ENCODE data around the gene RAPH1. TPM values are rescaled to one million over a fixed set of nuclear protein-coding genes. Genes with fewer than 3 reads are reported as not detected.

The RAPH1 gene
- polyA plus RNA-seq, 1 experiment, result 3.3 TPM

DNA sequence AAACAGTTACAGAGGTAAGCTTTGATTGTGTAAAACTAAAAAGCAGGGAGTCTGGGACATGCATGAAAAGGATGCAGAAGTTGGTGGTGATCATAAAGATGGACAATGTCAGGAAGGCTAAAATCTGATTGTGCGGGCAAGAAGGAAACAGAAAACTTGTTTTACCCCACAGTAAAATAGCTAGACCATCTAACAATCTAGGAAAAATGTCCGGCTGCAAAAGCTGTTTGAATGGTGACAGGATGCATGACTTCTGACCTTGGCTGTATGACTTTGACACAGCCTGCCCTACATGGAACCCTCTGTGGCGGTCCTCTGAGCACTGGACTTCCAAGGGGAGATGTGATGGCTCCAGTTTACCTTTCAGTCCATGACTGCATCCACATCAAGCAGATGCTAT, 93.6 kb downstream of the RAPH1 start:
- TF ChIP-seq, protein P1, sequence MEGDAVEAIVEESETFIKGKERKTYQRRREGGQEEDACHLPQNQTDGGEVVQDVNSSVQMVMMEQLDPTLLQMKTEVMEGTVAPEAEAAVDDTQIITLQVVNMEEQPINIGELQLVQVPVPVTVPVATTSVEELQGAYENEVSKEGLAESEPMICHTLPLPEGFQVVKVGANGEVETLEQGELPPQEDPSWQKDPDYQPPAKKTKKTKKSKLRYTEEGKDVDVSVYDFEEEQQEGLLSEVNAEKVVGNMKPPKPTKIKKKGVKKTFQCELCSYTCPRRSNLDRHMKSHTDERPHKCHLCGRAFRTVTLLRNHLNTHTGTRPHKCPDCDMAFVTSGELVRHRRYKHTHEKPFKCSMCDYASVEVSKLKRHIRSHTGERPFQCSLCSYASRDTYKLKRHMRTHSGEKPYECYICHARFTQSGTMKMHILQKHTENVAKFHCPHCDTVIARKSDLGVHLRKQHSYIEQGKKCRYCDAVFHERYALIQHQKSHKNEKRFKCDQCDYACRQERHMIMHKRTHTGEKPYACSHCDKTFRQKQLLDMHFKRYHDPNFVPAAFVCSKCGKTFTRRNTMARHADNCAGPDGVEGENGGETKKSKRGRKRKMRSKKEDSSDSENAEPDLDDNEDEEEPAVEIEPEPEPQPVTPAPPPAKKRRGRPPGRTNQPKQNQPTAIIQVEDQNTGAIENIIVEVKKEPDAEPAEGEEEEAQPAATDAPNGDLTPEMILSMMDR (IDR thresholded peaks at IDR 0.05; ENCODE audit: insufficient read depth, low read depth, low read length), result no peak
- no peak for DNase-seq (ENCODE audit: low read depth)
- ChIA-PET CTCF (no interaction called here), POLR2A (no interaction called here)
- no peaks in the 10 kb centered on the region for H3K27me3 ChIP-seq (ENCODE audit: control insufficient read depth, insufficient read depth, low read length)
- no peak overlapping the region for H3K4me3 ChIP-seq (ENCODE audit: low read depth, low read length)
- peaks cover 14% of the 10 kb centered on the region for H3K36me3 ChIP-seq (ENCODE audit: control insufficient read depth, insufficient read depth, low read length)

GRCh38 chr2:203440671-203441070, 94.4 kb downstream of the RAPH1 start:
- H3K27me3 ChIP-seq (ENCODE audit: control insufficient read depth, insufficient read depth, low read length), result no peaks in the 10 kb centered on the region
- H3K4me3 ChIP-seq (ENCODE audit: low read depth, low read length), result no peak overlapping the region
- TF ChIP-seq, protein P1 (IDR thresholded peaks at IDR 0.05; ENCODE audit: insufficient read depth, low read depth, low read length), result no peak
- no peak for DNase-seq (ENCODE audit: low read depth)
- ChIA-PET POLR2A (interaction anchor here (0.7 kb wide), 2 partner anchors 111 to 1514 kb away, joined by 3 to 4 read pairs; no protein-coding TSS in a partner anchor), CTCF (no interaction called here)
- peaks cover 13% of the 10 kb centered on the region for H3K36me3 ChIP-seq (ENCODE audit: control insufficient read depth, insufficient read depth, low read length)

- H3K27me3 ChIP-seq (ENCODE audit: control insufficient read depth, insufficient read depth, low read length), result no peaks in the 10 kb centered on the region
- peaks cover 11% of the 10 kb centered on the region for H3K36me3 ChIP-seq (ENCODE audit: control insufficient read depth, insufficient read depth, low read length)
- no peak for DNase-seq (ENCODE audit: low read depth)
- CTCF ChIA-PET, result interaction anchor here (1.0 kb wide), 1 partner anchor 472 kb away, joined by 4 read pairs; no protein-coding TSS in a partner anchor
- POLR2A ChIA-PET, result no interaction called here
- no peak overlapping the region for H3K4me3 ChIP-seq (ENCODE audit: low read depth, low read length)
- TF ChIP-seq, protein P1 (IDR thresholded peaks at IDR 0.05; ENCODE audit: insufficient read depth, low read depth, low read length), result no peak
Measured at GRCh38 chr2:203438528-203438927, 96.6 kb downstream of the RAPH1 start.

DNA sequence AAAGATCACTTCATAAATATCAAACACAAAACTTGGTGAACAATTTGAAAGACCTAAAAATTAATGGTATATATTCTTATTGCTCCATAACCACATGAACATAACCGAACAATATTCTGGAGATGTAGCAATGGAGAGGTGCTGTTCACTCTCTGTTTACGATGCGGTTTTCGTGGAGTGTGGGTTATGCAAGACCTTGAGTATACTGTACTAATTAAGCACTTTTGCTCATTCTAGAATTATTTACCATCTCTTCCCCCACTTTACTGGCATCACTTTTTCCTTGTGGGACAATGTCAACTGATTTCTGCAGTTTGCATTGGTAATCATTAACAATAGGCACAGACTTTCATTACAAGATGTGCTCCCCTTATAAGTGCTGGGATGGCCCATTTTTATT, 97.6 kb downstream of the RAPH1 start:
- peaks cover 10% of the 10 kb centered on the region for H3K36me3 ChIP-seq (ENCODE audit: control insufficient read depth, insufficient read depth, low read length)
- POLR2A ChIA-PET, result no interaction called here
- H3K4me3 ChIP-seq (ENCODE audit: low read depth, low read length), result no peak overlapping the region
- CTCF ChIA-PET, result interaction anchor here (1.0 kb wide), 1 partner anchor 473 kb away, joined by 4 read pairs; no protein-coding TSS in a partner anchor
- TF ChIP-seq, protein P1 (IDR thresholded peaks at IDR 0.05; ENCODE audit: insufficient read depth, low read depth, low read length), result no peak
- no peaks in the 10 kb centered on the region for H3K27me3 ChIP-seq (ENCODE audit: control insufficient read depth, insufficient read depth, low read length)
- DNase-seq (ENCODE audit: low read depth), result no peak

- H3K4me3 ChIP-seq (ENCODE audit: low read depth, low read length), result no peak overlapping the region
- TF ChIP-seq, protein P1 (IDR thresholded peaks at IDR 0.05; ENCODE audit: insufficient read depth, low read depth, low read length), result no peak
- H3K36me3 ChIP-seq (ENCODE audit: control insufficient read depth, insufficient read depth, low read length), result peaks cover 6% of the 10 kb centered on the region
- no peaks in the 10 kb centered on the region for H3K27me3 ChIP-seq (ENCODE audit: control insufficient read depth, insufficient read depth, low read length)
- DNase-seq (ENCODE audit: low read depth), result no peak
- ChIA-PET POLR2A (interaction anchor here (0.6 kb wide), 1 partner anchor 10 kb away, joined by 4 read pairs; no protein-coding TSS in a partner anchor), CTCF (interaction anchor here (1.0 kb wide), 1 partner anchor 107 kb away, joined by 3 read pairs; no protein-coding TSS in a partner anchor)
Measured at GRCh38 chr2:203436496-203436895, 98.6 kb downstream of the RAPH1 start.

All from BJ (cell line).